NCI-H187 treated with DMSO at 0.1 percent for 48 hours (cell line): ENCODE measurements around the gene ZNF827.

Experiments
- DNase-seq: peaks from one replicate; lab custom pipeline; 2025; lab: John Stamatoyannopoulos, UW

Gene ZNF827

GRCh38 chr4:145719752-145720624 is 218.6 kb downstream of the ZNF827 start:
- no peak for DNase-seq

GRCh38 chr4:145716661-145717200 is 221.9 kb downstream of the ZNF827 start:
- DNase-seq, result no peak

GRCh38 chr4:145716200-145716599 is 222.4 kb downstream of the ZNF827 start:
- no peak for DNase-seq

GRCh38 chr4:145709843-145710242 is 228.8 kb downstream of the ZNF827 start:
- DNase-seq, result no peak

- DNase-seq, result peak; percentile 52
These were observed 229.3 kb downstream of the ZNF827 start for GRCh38 chr4:145709336-145709735.
